Activated gamma-delta T cell treated with anti-CD3 and anti-CD28 coated beads, Interleukin-2, amount 50 U/mL, for 16 hours (primary cell): ENCODE results near the gene SUSD3.

Experiments used
- DNase-seq: peaks from one replicate; pipeline ENCODE4 v3.0.0-alpha.2; 2020; ENCODE audit warnings: low read depth

SUSD3 gene

GRCh38 chr9:93053781-93054331 lies 4.6 kb upstream of the SUSD3 start:
- no peak for DNase-seq

GRCh38 chr9:93054758-93055704 lies 3.5 kb upstream of the SUSD3 start:
- DNase-seq, result no peak

- DNase-seq, result no peak
Measured at GRCh38 chr9:93057042-93057702, 1.3 kb upstream of the SUSD3 start.

- DNase-seq, result no peak
Measured at GRCh38 chr9:93057703-93058354, 672 bp upstream of the SUSD3 start.

GRCh38 chr9:93059011-93059714 lies 662 bp downstream of the SUSD3 start:
- no peak for DNase-seq

- no peak for DNase-seq
Measured at GRCh38 chr9:93059715-93060578, 1.4 kb downstream of the SUSD3 start.

GRCh38 chr9:93060746-93061259 lies 2.3 kb downstream of the SUSD3 start:
- no peak for DNase-seq

GRCh38 chr9:93061260-93061751 lies 2.8 kb downstream of the SUSD3 start:
- no peak for DNase-seq

- no peak for DNase-seq
Measured at GRCh38 chr9:93061791-93062763, 3.6 kb downstream of the SUSD3 start.

GRCh38 chr9:93064392-93065134 lies 6.1 kb downstream of the SUSD3 start:
- peak; percentile 83 for DNase-seq

- no peak for DNase-seq
Measured at GRCh38 chr9:93065135-93065720, 6.7 kb downstream of the SUSD3 start.

- no peak for DNase-seq
Measured at GRCh38 chr9:93066978-93067603, 8.6 kb downstream of the SUSD3 start.

GRCh38 chr9:93068956-93069355 lies 10.5 kb downstream of the SUSD3 start:
- DNase-seq, result no peak

- no peak for DNase-seq
Measured at GRCh38 chr9:93071464-93071863, 13.0 kb downstream of the SUSD3 start.

GRCh38 chr9:93072383-93072795 lies 13.9 kb downstream of the SUSD3 start:
- no peak for DNase-seq

- DNase-seq, result no peak
Measured at GRCh38 chr9:93076101-93076791, 17.7 kb downstream of the SUSD3 start.

- DNase-seq, result no peak
Measured at GRCh38 chr9:93076792-93077128, 18.3 kb downstream of the SUSD3 start.
